CD8-positive, alpha-beta memory T cell (primary cell): ENCODE data around the gene XCR1. TPM values are rescaled to one million over a fixed set of nuclear protein-coding genes. Genes with fewer than 3 reads are reported as not detected.
"Not testable (repeated sequence)": the region's sequence is repeated elsewhere in the genome, so short reads cannot be mapped to it uniquely, and the experiment has no call there.

Experiments used
- CTCF ChIA-PET: fragments of 350-600 bp; sonication (Branson Sonifier 250); formaldehyde crosslinking; loops from one replicate; lab custom pipeline; 2021; ENCODE audit warnings: antibody characterized with exemption; lab: Charles Lee
- POLR2A ChIA-PET: fragments of 350-600 bp; sonication (Branson Sonifier 250); formaldehyde crosslinking; loops from one replicate; lab custom pipeline; 2021; ENCODE audit warnings: antibody characterized with exemption; lab: Charles Lee
- DNase-seq, 5 donors: peaks; one replicate each; pipeline versions ENCODE4 v3.0.0 to v3.0.0-alpha.2; 2020 to 2022; ENCODE audit warnings: mixed read lengths in 1 of 5
- H3K27ac ChIP-seq: one replicate; pipeline ENCODE4 v1.7.0; 2013; ENCODE audit warnings: low read depth, mild to moderate bottlenecking, low read length, moderate library complexity
- H3K27me3 ChIP-seq: 2 replicates; pipeline ENCODE4 v1.7.0; 2013; ENCODE audit warnings: low read length, mild to moderate bottlenecking; ENCODE audit not compliant: insufficient read depth, poor library complexity, severe bottlenecking
- H3K36me3 ChIP-seq: 2 replicates; pipeline ENCODE4 v1.7.0; 2013; ENCODE audit warnings: mild to moderate bottlenecking, low read length, moderate library complexity; ENCODE audit not compliant: insufficient read depth
- H3K4me1 ChIP-seq: 2 replicates; pipeline ENCODE4 v1.7.0; 2013; ENCODE audit warnings: mild to moderate bottlenecking, low read length, moderate library complexity; ENCODE audit not compliant: insufficient read depth
- H3K4me3 ChIP-seq: 2 replicates; pipeline ENCODE4 v1.7.0; 2013; ENCODE audit warnings: mild to moderate bottlenecking, low read length
- H3K9me3 ChIP-seq: 2 replicates; pipeline ENCODE4 v1.7.0; 2013; ENCODE audit warnings: mild to moderate bottlenecking, low read length
- H3K27ac Mint-ChIP-seq, 8 donors: one replicate each; pipeline ENCODE4 v1.8.0; 2020 to 2021; ENCODE audit warnings: mixed read lengths in 8 of 8, mild to moderate bottlenecking in 6 of 8, inconsistent platforms in 3 of 8, moderate library complexity in 3 of 8
- H3K27me3 Mint-ChIP-seq, 2 donors: one replicate each; pipeline ENCODE4 v1.8.0; 2020 to 2021; ENCODE audit warnings: mixed read lengths in 2 of 2, mild to moderate bottlenecking in 1 of 2, moderate library complexity in 1 of 2
- H3K36me3 Mint-ChIP-seq, 3 donors: one replicate each; pipeline ENCODE4 v1.8.0; 2020 to 2021; ENCODE audit warnings: mixed read lengths in 3 of 3, inconsistent platforms in 1 of 3, mild to moderate bottlenecking in 1 of 3
- H3K4me1 Mint-ChIP-seq, 3 donors: one replicate each; pipeline ENCODE4 v1.8.0; 2020 to 2021; ENCODE audit warnings: mixed read lengths in 3 of 3, inconsistent platforms in 1 of 3, mild to moderate bottlenecking in 1 of 3
- H3K4me3 Mint-ChIP-seq, 7 donors: one replicate each; pipeline ENCODE4 v1.8.0; 2020 to 2021; ENCODE audit warnings: mixed read lengths in 7 of 7, mild to moderate bottlenecking in 6 of 7, moderate library complexity in 4 of 7, inconsistent platforms in 2 of 7
- H3K9me3 Mint-ChIP-seq, 5 donors: one replicate each; pipeline ENCODE4 v1.8.0; 2020 to 2022; ENCODE audit warnings: mixed read lengths in 5 of 5, mild to moderate bottlenecking in 3 of 5, moderate library complexity in 2 of 5, inconsistent platforms in 1 of 5
- polyA plus RNA-seq: library from polyadenylated mRNA; unstranded; fragments of 300-500 nt; fragmentation: Illumina TruSeq; gene quantifications from one replicate; pipeline ENCODE4 v1.2.3, GENCODE V29; 2021
- total RNA-seq, 2 experiments: library from RNA; stranded (reverse); gene quantifications; one replicate each; pipeline ENCODE4 v1.2.3, GENCODE V29; 2021

Gene XCR1
- total and polyA plus RNA-seq, 3 experiments from 2014 or later: not detected

DNA sequence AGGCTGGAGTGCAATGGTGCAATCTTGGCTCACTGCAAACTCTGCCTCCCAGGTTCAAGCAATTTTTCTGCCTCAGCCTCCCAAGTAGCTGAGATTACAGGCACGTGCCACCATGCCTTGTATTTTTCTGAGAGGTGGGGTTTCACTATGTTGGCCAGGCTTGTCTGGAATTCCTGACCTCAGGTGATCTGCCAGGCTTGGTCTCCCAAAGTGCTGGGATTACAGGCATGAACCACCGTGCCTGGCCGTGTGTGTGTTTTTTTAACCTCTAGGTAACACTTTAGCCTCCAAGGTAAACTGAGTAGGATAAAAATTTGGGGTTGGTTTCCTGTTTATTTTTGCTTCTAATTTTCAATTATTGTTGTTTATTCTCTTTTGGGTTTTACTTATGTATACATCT lies 10.8 kb upstream of the XCR1 start:
- H3K4me1 ChIP-seq, H3K27me3 ChIP-seq, H3K27ac Mint-ChIP-seq, H3K4me3 Mint-ChIP-seq, CTCF ChIA-PET, H3K4me3 ChIP-seq, H3K27me3 Mint-ChIP-seq, POLR2A ChIA-PET, H3K27ac ChIP-seq, DNase-seq, H3K36me3 ChIP-seq, H3K9me3 ChIP-seq, H3K4me1 Mint-ChIP-seq, H3K9me3 Mint-ChIP-seq, H3K36me3 Mint-ChIP-seq: not testable (repeated sequence)

- Mint-ChIP-seq H3K9me3 (no peaks in the 10 kb centered on the region), H3K27ac (no peak overlapping the region), H3K4me3 (no peak overlapping the region), H3K4me1 (peaks cover 0 to 3% (median 0%) of the 10 kb centered on the region in 3 donors), H3K27me3 (peaks cover 0 to 2% of the 10 kb centered on the region in 2 donors), H3K36me3 (peaks cover 0 to under 1% (median 0%) of the 10 kb centered on the region in 3 donors)
- no peak for DNase-seq
- Histone ChIP-seq H3K27me3 (no peaks in the 10 kb centered on the region), H3K4me1 (no peaks in the 10 kb centered on the region), H3K36me3 (no peaks in the 10 kb centered on the region), H3K27ac (no peak overlapping the region), H3K9me3 (no peaks in the 10 kb centered on the region), H3K4me3 (no peak overlapping the region)
- CTCF ChIA-PET: no interaction called here
- POLR2A ChIA-PET: no interaction called here
Observed at GRCh38 chr3:46036191-46036590, 8.9 kb upstream of the XCR1 start.

GRCh38 chr3:46031747-46032146 lies 4.5 kb upstream of the XCR1 start:
- Mint-ChIP-seq H3K27ac (no peak overlapping the region), H3K4me1 (no peaks in the 10 kb centered on the region), H3K36me3 (peaks cover 0 to 12% (median 0%) of the 10 kb centered on the region in 3 donors), H3K4me3 (no peak overlapping the region), H3K9me3 (peaks cover 6 to 11% (median 9%) of the 10 kb centered on the region in 5 donors), H3K27me3 (peaks cover 0 to 3% of the 10 kb centered on the region in 2 donors)
- Histone ChIP-seq H3K27ac (no peak overlapping the region), H3K4me3 (no peak overlapping the region), H3K36me3 (no peaks in the 10 kb centered on the region), H3K9me3 (no peaks in the 10 kb centered on the region), H3K27me3 (no peaks in the 10 kb centered on the region), H3K4me1 (no peaks in the 10 kb centered on the region)
- POLR2A ChIA-PET: no interaction called here
- CTCF ChIA-PET: interaction anchor here (1.1 to 1.4 kb wide), 4 partner anchors 12 to 49 kb away, joined by 3 read pairs; no protein-coding TSS in a partner anchor
- no peak for DNase-seq

DNA sequence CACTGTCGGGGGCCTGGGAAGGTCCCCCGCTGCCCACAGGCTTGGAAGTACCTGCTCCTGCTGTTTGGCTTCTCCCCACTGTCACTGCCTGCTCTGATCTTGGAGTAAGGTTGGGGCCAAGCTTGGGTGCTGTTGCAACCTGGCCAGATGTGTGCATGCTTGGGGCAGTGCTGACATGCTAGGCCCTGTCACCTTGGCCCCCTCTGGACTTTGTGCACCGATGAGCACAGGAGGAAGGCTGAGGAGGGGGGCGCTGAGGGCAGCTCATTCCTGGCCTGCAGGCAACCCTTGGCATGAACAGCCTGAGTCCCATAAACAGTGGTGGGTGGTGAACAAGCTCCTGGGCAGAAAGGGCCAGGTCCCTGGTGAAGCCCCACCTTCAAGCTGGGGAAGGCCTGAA lies 4.0 kb upstream of the XCR1 start:
- H3K4me3 Mint-ChIP-seq: no peak overlapping the region
- H3K4me1 ChIP-seq: no peaks in the 10 kb centered on the region
- H3K27ac ChIP-seq: no peak overlapping the region
- POLR2A ChIA-PET: no interaction called here
- H3K27me3 ChIP-seq: no peaks in the 10 kb centered on the region
- no peaks in the 10 kb centered on the region for H3K36me3 ChIP-seq
- H3K27me3 Mint-ChIP-seq: peaks cover 0 to 3% of the 10 kb centered on the region in 2 donors
- H3K9me3 ChIP-seq: no peaks in the 10 kb centered on the region
- peaks cover 6 to 11% (median 9%) of the 10 kb centered on the region in 5 donors for H3K9me3 Mint-ChIP-seq
- no peaks in the 10 kb centered on the region for H3K4me1 Mint-ChIP-seq
- H3K27ac Mint-ChIP-seq: no peak overlapping the region
- DNase-seq: no peak
- no peak overlapping the region for H3K4me3 ChIP-seq
- CTCF ChIA-PET: interaction anchor here (1.1 to 1.4 kb wide), 3 partner anchors 12 to 46 kb away, joined by 3 read pairs; no protein-coding TSS in a partner anchor
- H3K36me3 Mint-ChIP-seq: peaks cover 0 to 12% (median 0%) of the 10 kb centered on the region in 3 donors

- Mint-ChIP-seq H3K36me3 (peaks cover 0 to 12% (median 0%) of the 10 kb centered on the region in 3 donors), H3K4me1 (no peaks in the 10 kb centered on the region), H3K9me3 (peaks cover 6 to 11% (median 9%) of the 10 kb centered on the region in 5 donors), H3K4me3 (no peak overlapping the region), H3K27me3 (peaks cover 0 to 3% of the 10 kb centered on the region in 2 donors), H3K27ac (no peak overlapping the region)
- no peak overlapping the region for H3K27ac ChIP-seq
- POLR2A ChIA-PET: no interaction called here
- no peak overlapping the region for H3K4me3 ChIP-seq
- H3K36me3 ChIP-seq: no peaks in the 10 kb centered on the region
- DNase-seq: no peak
- CTCF ChIA-PET: interaction anchor here (1.1 to 1.4 kb wide), 3 partner anchors 11 to 47 kb away, joined by 3 read pairs; no protein-coding TSS in a partner anchor
- H3K9me3 ChIP-seq: no peaks in the 10 kb centered on the region
- H3K27me3 ChIP-seq: no peaks in the 10 kb centered on the region
- no peaks in the 10 kb centered on the region for H3K4me1 ChIP-seq
Observed at GRCh38 chr3:46030626-46031025, 3.3 kb upstream of the XCR1 start.

DNA sequence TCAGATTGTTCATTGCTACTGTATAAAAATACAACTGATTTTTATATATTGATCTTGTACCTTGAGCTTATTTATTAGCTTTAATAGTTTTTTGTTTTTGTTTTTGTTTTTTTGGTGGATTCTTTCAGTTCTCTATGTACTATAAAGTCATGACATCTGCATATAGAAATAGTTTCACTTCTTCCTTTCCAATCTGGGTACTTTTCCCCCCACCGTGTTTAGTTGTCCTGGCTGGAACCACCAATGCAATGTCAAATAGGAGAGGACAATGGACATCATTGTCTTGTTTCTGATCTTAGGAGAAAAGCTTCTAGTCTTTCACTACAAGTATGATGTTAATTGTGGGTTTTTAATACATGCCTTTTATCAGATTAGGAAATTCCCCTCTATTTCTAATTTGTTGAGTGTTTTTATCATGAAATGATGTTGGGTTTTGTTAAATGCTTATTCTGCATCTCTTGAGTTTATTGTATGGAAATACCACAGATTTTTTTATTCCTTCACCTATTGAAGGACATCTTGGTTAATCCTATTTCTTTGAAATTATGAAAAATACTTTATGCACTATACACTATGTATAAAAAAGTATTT lies 2.8 kb upstream of the XCR1 start:
- Histone ChIP-seq H3K4me1 (no peaks in the 10 kb centered on the region), H3K4me3 (no peak overlapping the region), H3K27me3 (no peaks in the 10 kb centered on the region), H3K36me3 (no peaks in the 10 kb centered on the region), H3K9me3 (no peaks in the 10 kb centered on the region), H3K27ac (no peak overlapping the region)
- peak overlapping the region in 1 of 8 donors; percentile 10 for H3K27ac Mint-ChIP-seq
- no peaks in the 10 kb centered on the region for H3K4me1 Mint-ChIP-seq
- H3K4me3 Mint-ChIP-seq: no peak overlapping the region
- peaks cover 6 to 11% (median 9%) of the 10 kb centered on the region in 5 donors for H3K9me3 Mint-ChIP-seq
- DNase-seq: no peak
- H3K27me3 Mint-ChIP-seq: peaks cover 0 to 3% of the 10 kb centered on the region in 2 donors
- H3K36me3 Mint-ChIP-seq: peaks cover 0 to 12% (median 0%) of the 10 kb centered on the region in 3 donors
- CTCF ChIA-PET: interaction anchor here (1.4 kb wide), 1 partner anchor 10 kb away, joined by 3 read pairs; no protein-coding TSS in a partner anchor
- POLR2A ChIA-PET: no interaction called here

GRCh38 chr3:46027736-46028397 lies 584 bp upstream of the XCR1 start:
- Mint-ChIP-seq H3K9me3 (peaks cover 6 to 11% (median 9%) of the 10 kb centered on the region in 5 donors), H3K27me3 (peaks cover 0 to 1% of the 10 kb centered on the region in 2 donors), H3K36me3 (peaks cover 0 to 12% (median 0%) of the 10 kb centered on the region in 3 donors), H3K4me1 (no peaks in the 10 kb centered on the region), H3K4me3 (no peak overlapping the region), H3K27ac (no peak overlapping the region)
- H3K27me3 ChIP-seq: no peaks in the 10 kb centered on the region
- CTCF ChIA-PET: interaction anchor here (1.2 to 2.0 kb wide), 3 partner anchors 18 to 89 kb away, joined by 3 to 10 read pairs (median 8); no protein-coding TSS in a partner anchor
- no peaks in the 10 kb centered on the region for H3K36me3 ChIP-seq
- H3K4me3 ChIP-seq: no peak overlapping the region
- no peak for DNase-seq
- no peaks in the 10 kb centered on the region for H3K9me3 ChIP-seq
- no peak overlapping the region for H3K27ac ChIP-seq
- POLR2A ChIA-PET: no interaction called here
- no peaks in the 10 kb centered on the region for H3K4me1 ChIP-seq

DNA sequence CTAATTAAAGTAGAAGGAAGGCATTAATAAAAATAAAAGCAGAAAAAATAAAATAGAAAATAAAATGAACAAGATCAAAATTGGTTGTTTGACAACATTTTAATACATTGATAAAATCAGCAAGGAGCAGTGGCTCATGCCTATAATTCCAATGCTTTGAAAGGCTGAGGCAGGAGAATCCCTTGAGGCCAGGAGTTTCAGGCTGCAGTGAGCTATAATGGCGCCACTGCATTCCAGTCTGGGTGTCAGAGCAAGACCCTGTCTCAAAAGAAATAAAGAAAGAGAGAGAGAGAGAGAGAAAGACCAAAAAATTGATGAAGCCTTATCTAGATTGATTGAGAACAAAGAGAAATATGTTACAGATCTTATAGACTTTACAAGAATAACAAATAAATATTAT lies 2.1 kb downstream of the XCR1 start:
- Histone ChIP-seq H3K27ac (no peak overlapping the region), H3K27me3 (no peaks in the 10 kb centered on the region), H3K36me3 (no peaks in the 10 kb centered on the region), H3K9me3 (no peaks in the 10 kb centered on the region), H3K4me3 (no peak overlapping the region), H3K4me1 (no peaks in the 10 kb centered on the region)
- Mint-ChIP-seq H3K4me1 (peaks cover 0 to 16% (median 9%) of the 10 kb centered on the region in 3 donors), H3K27me3 (peaks cover 0 to 1% of the 10 kb centered on the region in 2 donors), H3K27ac (no peak overlapping the region), H3K36me3 (peaks cover 0 to 12% (median 0%) of the 10 kb centered on the region in 3 donors), H3K4me3 (no peak overlapping the region), H3K9me3 (peaks cover 6 to 11% (median 9%) of the 10 kb centered on the region in 5 donors)
- no peak for DNase-seq
- POLR2A ChIA-PET: no interaction called here
- CTCF ChIA-PET: no interaction called here
